Measurements from ENCODE around the gene TOM1. TPM values are rescaled to one million over a fixed set of nuclear protein-coding genes. Genes with fewer than 3 reads are reported as not detected.

TOM1 gene
- total and polyA plus RNA-seq, 12 donors = 51.1 to 72.5 (median 62.6) TPM

DNA sequence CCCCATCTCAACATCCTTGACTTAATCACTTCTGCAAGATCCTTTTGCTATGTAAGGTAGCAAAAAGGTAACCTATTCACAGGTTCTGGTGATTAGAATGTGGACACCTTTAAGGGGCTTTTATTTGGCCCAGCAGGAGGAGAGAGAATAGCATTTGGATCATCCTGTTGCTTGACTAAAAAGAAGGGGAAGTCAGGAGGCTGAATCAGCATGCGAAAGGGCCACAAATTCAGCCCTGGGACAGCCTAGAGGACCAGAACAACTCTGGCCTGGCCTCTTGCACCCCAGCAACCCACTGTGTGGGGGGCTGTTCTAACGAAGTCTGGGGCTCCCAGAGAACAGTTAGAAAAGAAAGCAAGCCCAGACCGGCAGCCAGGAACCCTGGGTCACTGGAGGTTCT, 78.0 kb downstream of the TOM1 start:
- Histone ChIP-seq H3K9me3 (no peaks in the 10 kb centered on the region), H3K27ac (peak overlapping the region in 9 of 10 donors; percentile 17 to 93 (median 68)), H3K36me3 (peaks cover 0 to 4% (median 0%) of the 10 kb centered on the region in 9 donors), H3K27me3 (no peaks in the 10 kb centered on the region), H3K4me3 (no peak overlapping the region), H3K4me1 (peaks cover 3 to 80% (median 26%) of the 10 kb centered on the region in 9 donors)
- ATAC-seq (no peak), DNase-seq (no peak)
- TF ChIP-seq, protein P1, sequence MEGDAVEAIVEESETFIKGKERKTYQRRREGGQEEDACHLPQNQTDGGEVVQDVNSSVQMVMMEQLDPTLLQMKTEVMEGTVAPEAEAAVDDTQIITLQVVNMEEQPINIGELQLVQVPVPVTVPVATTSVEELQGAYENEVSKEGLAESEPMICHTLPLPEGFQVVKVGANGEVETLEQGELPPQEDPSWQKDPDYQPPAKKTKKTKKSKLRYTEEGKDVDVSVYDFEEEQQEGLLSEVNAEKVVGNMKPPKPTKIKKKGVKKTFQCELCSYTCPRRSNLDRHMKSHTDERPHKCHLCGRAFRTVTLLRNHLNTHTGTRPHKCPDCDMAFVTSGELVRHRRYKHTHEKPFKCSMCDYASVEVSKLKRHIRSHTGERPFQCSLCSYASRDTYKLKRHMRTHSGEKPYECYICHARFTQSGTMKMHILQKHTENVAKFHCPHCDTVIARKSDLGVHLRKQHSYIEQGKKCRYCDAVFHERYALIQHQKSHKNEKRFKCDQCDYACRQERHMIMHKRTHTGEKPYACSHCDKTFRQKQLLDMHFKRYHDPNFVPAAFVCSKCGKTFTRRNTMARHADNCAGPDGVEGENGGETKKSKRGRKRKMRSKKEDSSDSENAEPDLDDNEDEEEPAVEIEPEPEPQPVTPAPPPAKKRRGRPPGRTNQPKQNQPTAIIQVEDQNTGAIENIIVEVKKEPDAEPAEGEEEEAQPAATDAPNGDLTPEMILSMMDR (IDR thresholded peaks at IDR 0.05) = no peak
- intact Hi-C loops (cut with DNase I) = no loop called here
- 87 to 92% methylated on average over 3 of the region's 3 CpGs for WGBS, 2 donors

DNA sequence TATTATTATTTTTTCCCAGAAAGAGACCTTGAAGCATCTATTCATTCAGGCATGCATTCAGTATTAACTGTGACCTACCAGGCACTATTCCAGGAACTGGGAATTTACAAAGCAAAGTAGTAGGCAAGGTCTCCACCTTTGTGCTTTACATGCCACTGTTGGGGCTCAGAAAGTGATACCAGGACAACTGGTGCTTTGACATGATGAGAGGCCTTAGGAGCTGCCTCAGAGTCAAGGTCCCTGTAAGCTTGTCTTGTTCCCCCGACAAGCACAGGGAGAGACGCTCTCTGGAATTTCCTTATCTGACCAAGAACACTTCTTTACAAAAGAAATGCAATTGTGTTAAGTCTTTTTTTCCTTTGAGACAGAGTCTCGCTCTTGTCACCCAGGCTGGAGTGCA, 78.9 kb downstream of the TOM1 start:
- no peak for DNase-seq
- ATAC-seq = no peak
- TF ChIP-seq, protein P1 (IDR thresholded peaks at IDR 0.05) = no peak
- peak overlapping the region in 1 of 10 donors; percentile 93 for H3K27ac ChIP-seq
- H3K4me1 ChIP-seq = peaks cover 3 to 86% (median 26%) of the 10 kb centered on the region in 9 donors
- no peaks in the 10 kb centered on the region for H3K9me3 ChIP-seq
- H3K36me3 ChIP-seq = peaks cover 0 to 13% (median 0%) of the 10 kb centered on the region in 9 donors
- no peaks in the 10 kb centered on the region for H3K27me3 ChIP-seq
- WGBS, 2 donors = 79 to 92% methylated on average over 3 of the region's 3 CpGs
- H3K4me3 ChIP-seq = no peak overlapping the region
- intact Hi-C loops (cut with DNase I) = no loop called here

DNA sequence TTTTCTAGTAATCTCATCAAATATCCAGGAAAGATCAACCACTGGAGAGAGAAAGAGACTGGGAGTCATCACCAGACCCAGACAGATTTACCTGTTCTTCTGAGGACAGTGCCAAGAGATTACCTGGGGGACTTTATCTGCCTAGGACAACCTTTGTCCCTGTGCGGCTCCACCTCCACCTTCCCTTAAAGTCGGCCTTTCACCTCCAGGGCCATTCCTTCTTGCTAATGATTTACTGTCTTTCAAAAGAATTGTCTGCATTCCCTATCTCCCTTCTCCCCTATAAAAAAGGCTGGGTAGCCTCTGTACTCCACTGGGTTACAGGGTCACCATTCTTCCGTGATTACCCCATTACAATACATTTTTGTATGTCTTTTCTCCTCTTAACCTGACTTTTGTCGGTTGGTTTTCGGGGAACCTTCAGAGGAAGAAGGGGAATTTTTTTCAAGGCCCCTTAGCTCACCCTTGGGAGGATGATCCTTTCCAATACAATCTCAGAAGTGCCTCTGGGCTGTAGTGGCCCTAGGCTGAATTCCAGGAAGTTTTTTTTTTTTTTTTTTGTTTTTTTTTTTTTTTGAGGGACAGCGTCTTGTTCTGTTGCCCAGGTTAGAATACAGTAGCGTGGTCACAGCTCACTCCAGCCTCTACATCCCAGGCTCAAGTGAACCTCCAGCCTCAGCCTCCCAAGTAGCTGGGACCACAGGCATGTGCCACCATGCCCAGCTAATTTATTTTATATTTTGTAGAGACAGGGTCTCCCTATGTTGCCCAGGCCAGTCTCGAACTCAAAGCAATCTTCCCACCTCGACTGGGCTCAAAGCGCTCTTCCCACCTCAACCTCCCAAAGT, 79.7 kb downstream of the TOM1 start:
- Histone ChIP-seq H3K27ac (peak overlapping the region in 1 of 10 donors; percentile 93), H3K4me3 (no peak overlapping the region), H3K4me1 (peaks cover 3 to 91% (median 26%) of the 10 kb centered on the region in 9 donors)

DNA sequence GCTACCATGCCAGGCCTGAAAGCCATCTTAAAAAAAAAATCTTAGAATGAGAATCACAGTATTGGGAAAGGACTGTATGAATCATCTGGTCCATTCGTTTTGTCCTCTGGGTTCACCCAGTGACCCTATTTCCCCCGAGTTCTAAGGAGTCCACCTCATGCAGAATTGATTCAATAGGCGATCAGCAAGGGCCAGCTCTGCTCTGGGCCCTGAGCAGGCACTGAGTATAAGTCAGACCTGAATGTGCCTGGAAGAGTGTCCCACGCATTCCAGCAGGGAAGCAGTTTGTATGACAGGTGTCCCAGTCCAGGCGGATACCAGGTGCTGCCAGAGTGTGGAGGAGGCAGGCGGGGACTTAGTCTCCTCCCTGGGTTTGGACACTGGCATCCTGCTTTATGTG, 80.3 kb downstream of the TOM1 start:
- Histone ChIP-seq H3K27ac (peak overlapping the region in 1 of 10 donors; percentile 82), H3K27me3 (no peaks in the 10 kb centered on the region), H3K9me3 (no peaks in the 10 kb centered on the region), H3K36me3 (peaks cover 0 to 26% (median 0%) of the 10 kb centered on the region in 9 donors), H3K4me3 (peak overlapping the region in 1 of 10 donors; percentile 22), H3K4me1 (peaks cover 3 to 91% (median 26%) of the 10 kb centered on the region in 9 donors)
- ATAC-seq (peak in 1 of 8 donors; percentile 2), DNase-seq (no peak)
- intact Hi-C loops (cut with DNase I) = no loop called here
- TF ChIP-seq, protein P1 (IDR thresholded peaks at IDR 0.05) = no peak
- 91 to 94% methylated on average over 6 of the region's 6 CpGs for WGBS, 2 donors

More for the DNA sequence above, 79.7 kb downstream of the TOM1 start:
- ATAC-seq (no peak), DNase-seq (no peak)
- intact Hi-C loops (cut with DNase I) = no loop called here
- no peaks in the 10 kb centered on the region for H3K9me3 ChIP-seq
- 67 to 80% methylated on average over 10 of the region's 10 CpGs for whole genome bisulfite sequencing, 2 donors
- no peaks in the 10 kb centered on the region for H3K27me3 ChIP-seq
- TF ChIP-seq, protein P1 (IDR thresholded peaks at IDR 0.05) = no peak
- peaks cover 0 to 20% (median 0%) of the 10 kb centered on the region in 9 donors for H3K36me3 ChIP-seq
